Brain microvascular endothelial cell (primary cell): ENCODE measurements around the gene TUSC7.

ENCODE experiments used
- DNase-seq: peaks from one replicate; pipeline ENCODE4 v3.0.0-alpha.2; 2020
- H3K27ac ChIP-seq: fragments of 250-450 bp; sonication (Bioruptor Pico); 2 replicates; pipeline ENCODE4 v1.5.1; 2020; ENCODE audit warnings: mild to moderate bottlenecking, moderate library complexity
- H3K27me3 ChIP-seq: fragments of 250-450 bp; sonication (Bioruptor Pico); replicated peaks from 2 replicates; pipeline ENCODE4 v1.5.1; 2020; ENCODE audit warnings: mild to moderate bottlenecking
- H3K36me3 ChIP-seq: fragments of 250-450 bp; sonication (Bioruptor Pico); replicated peaks from 2 replicates; pipeline ENCODE4 v1.5.1; 2020; ENCODE audit warnings: mild to moderate bottlenecking
- H3K4me3 ChIP-seq: 2 replicates; pipeline ENCODE4 v1.5.1; 2011; ENCODE audit warnings: low read depth, mild to moderate bottlenecking, control low read depth, low read length, moderate library complexity
- CTCF ChIP-seq: IDR thresholded peaks from 2 replicates; pipeline ENCODE4 v1.5.1; 2011; ENCODE audit warnings: low read depth, mild to moderate bottlenecking, moderate library complexity, low read length, control low read depth, inconsistent platforms; ENCODE audit errors: missing control alignments
- in situ Hi-C: cut with HindIII; loops from 2 replicates; pipeline ENCODE4 v1.10.0; 2017; ENCODE audit warnings: low sequenced_read_pairs, low pct_ligation_motif_present

Gene TUSC7

GRCh38 chr3:116669576-116669975 lies 40.0 kb upstream of the TUSC7 start:
- Histone ChIP-seq H3K27ac (no peak overlapping the region), H3K36me3 (no peaks in the 10 kb centered on the region), H3K27me3 (no peaks in the 10 kb centered on the region), H3K4me3 (no peak overlapping the region)
- in situ Hi-C loops = no loop called here
- TF ChIP-seq CTCF = no peak
- DNase-seq = no peak

- Histone ChIP-seq H3K4me3 (no peak overlapping the region), H3K27me3 (no peaks in the 10 kb centered on the region), H3K36me3 (no peaks in the 10 kb centered on the region), H3K27ac (no peak overlapping the region)
- no peak for DNase-seq
- no peak for TF ChIP-seq CTCF
- in situ Hi-C loops = no loop called here
Measured at GRCh38 chr3:116671151-116671550, 38.4 kb upstream of the TUSC7 start.

- TF ChIP-seq CTCF = no peak
- in situ Hi-C loops = no loop called here
- Histone ChIP-seq H3K27ac (no peak overlapping the region), H3K36me3 (no peaks in the 10 kb centered on the region), H3K27me3 (no peaks in the 10 kb centered on the region), H3K4me3 (no peak overlapping the region)
- DNase-seq = no peak
Measured at GRCh38 chr3:116678853-116679252, 30.7 kb upstream of the TUSC7 start.

GRCh38 chr3:116691041-116691440 lies 18.5 kb upstream of the TUSC7 start:
- H3K4me3 ChIP-seq = no peak overlapping the region
- H3K27ac ChIP-seq = no peak overlapping the region
- no peak for DNase-seq
- H3K36me3 ChIP-seq = no peaks in the 10 kb centered on the region
- no peak for TF ChIP-seq CTCF
- in situ Hi-C loops = no loop called here
- no peaks in the 10 kb centered on the region for H3K27me3 ChIP-seq

GRCh38 chr3:116701070-116701469 lies 8.5 kb upstream of the TUSC7 start:
- no peak overlapping the region for H3K4me3 ChIP-seq
- no peak for DNase-seq
- no peaks in the 10 kb centered on the region for H3K27me3 ChIP-seq
- no peaks in the 10 kb centered on the region for H3K36me3 ChIP-seq
- no peak overlapping the region for H3K27ac ChIP-seq
- in situ Hi-C loops = no loop called here
- TF ChIP-seq CTCF = no peak

GRCh38 chr3:116702334-116702733 lies 7.2 kb upstream of the TUSC7 start:
- no peaks in the 10 kb centered on the region for H3K36me3 ChIP-seq
- H3K4me3 ChIP-seq = no peak overlapping the region
- no peak for DNase-seq
- H3K27ac ChIP-seq = no peak overlapping the region
- no peak for TF ChIP-seq CTCF
- in situ Hi-C loops = no loop called here
- H3K27me3 ChIP-seq = no peaks in the 10 kb centered on the region
